Aorta (tissue), 5 donors: Measurements from ENCODE around the gene GADD45B. TPM values are rescaled to one million over a fixed set of nuclear protein-coding genes. Genes with fewer than 3 reads are reported as not detected.
"Not testable (repeated sequence)": the region's sequence is repeated elsewhere in the genome, so short reads cannot be mapped to it uniquely, and the experiment has no call there.

Source experiments
- ATAC-seq: fragments of 200-7000 bp; cut with Tn5 transposase; one replicate; pipeline ENCODE4 v1.9.1; 2022; ENCODE audit warnings: moderate library complexity; ENCODE audit not compliant: low FRiP score
- DNase-seq, 2 donors: peaks; one replicate each; pipeline ENCODE4 v3.0.0-alpha.2; 2020
- H3K27ac ChIP-seq, 2 donors: one replicate each; pipeline ENCODE4 v1.5.1; 2013; ENCODE audit warnings: low read length in 2 of 2, mild to moderate bottlenecking in 2 of 2, moderate library complexity in 2 of 2, control low read depth in 1 of 2, inconsistent platforms in 1 of 2, low read depth in 1 of 2
- H3K27me3 ChIP-seq, 2 donors: one replicate each; pipeline ENCODE4 v1.6.1; 2013; ENCODE audit warnings: control low read depth in 1 of 2, low read length in 1 of 2, mild to moderate bottlenecking in 1 of 2, moderate library complexity in 1 of 2; ENCODE audit not compliant: insufficient read depth in 2 of 2, control insufficient read depth in 1 of 2
- H3K36me3 ChIP-seq, 2 donors: one replicate each; pipeline ENCODE4 v1.6.1; 2013; ENCODE audit warnings: control low read depth in 1 of 2, low read length in 1 of 2, mild to moderate bottlenecking in 1 of 2; ENCODE audit not compliant: insufficient read depth in 2 of 2, control insufficient read depth in 1 of 2
- H3K4me1 ChIP-seq, 2 donors: one replicate each; pipeline ENCODE4 v1.6.1; 2013; ENCODE audit warnings: low read length in 2 of 2, control low read depth in 1 of 2, mild to moderate bottlenecking in 1 of 2, moderate library complexity in 1 of 2; ENCODE audit not compliant: insufficient read depth in 2 of 2, control insufficient read depth in 1 of 2
- H3K4me3 ChIP-seq, 2 donors: one replicate each; pipeline ENCODE4 v1.5.1; 2013; ENCODE audit warnings: low read length in 2 of 2, control low read depth in 1 of 2, mild to moderate bottlenecking in 1 of 2
- H3K9me3 ChIP-seq: one replicate; pipeline ENCODE4 v1.6.1; 2013; ENCODE audit warnings: mild to moderate bottlenecking, low read length; ENCODE audit not compliant: control insufficient read depth
- WGBS, 2 donors: extraction: QIAGEN DNeasy Blood & Tissue Kit; methylation state at CpG; one replicate each; pipeline ENCODE4 v1.1.7; 2013; 5-methylcytosine and 5-hydroxymethylcytosine counted together
- intact Hi-C, 2 donors: fragments of 100-400 bp; cut with DNase I; formaldehyde crosslinking; loops; one replicate each; pipeline versions ENCODE4 v1.14.2 to v1.15.0; 2022
- polyA plus RNA-seq, 2 donors: library from polyadenylated mRNA; stranded (reverse); fragments of 200-250 nt; gene quantifications; one replicate each; pipeline ENCODE4 v1.2.3, GENCODE V29; 2013
- total RNA-seq, 2 donors: library from RNA; stranded (reverse); fragmentation: NEBNext Ultra II Directional; extraction: Animal tissue kit (Norgen Biotek cat#: 25700); gene quantifications; one replicate each; pipeline ENCODE4 v1.2.1, GENCODE V29; 2021
- donor health status: healthy with polysubstance abuse.
- donor health status: Bipolar disorder and iron deficiency.
- donor health status: DM: no; HTN: no; CAD: no.
- donor health status: DM: no; HTN: no; CAD: no.
- donor health status: DM: yes; HTN: yes; CAD: no.

GADD45B gene
- total and polyA plus RNA-seq, 4 donors = 99.5 to 262 (median 156) TPM

GRCh38 chr19:2488405-2488941, 12.5 kb downstream of the GADD45B start:
- H3K27ac ChIP-seq = peak overlapping the region in 1 of 2 donors; percentile 7
- WGBS, 2 donors = 12 to 13% methylated on average over 28 to 32 of the region's 32 CpGs
- DNase-seq (no peak), ATAC-seq (peak; percentile 3)
- H3K36me3 ChIP-seq = no peaks in the 10 kb centered on the region
- no peaks in the 10 kb centered on the region for H3K4me1 ChIP-seq
- no peaks in the 10 kb centered on the region for H3K27me3 ChIP-seq
- H3K4me3 ChIP-seq = peak overlapping the region; percentile 36 to 46
- H3K9me3 ChIP-seq = no peaks in the 10 kb centered on the region
- intact Hi-C loops = no loop called here

- Histone ChIP-seq H3K9me3 (no peaks in the 10 kb centered on the region), H3K4me3 (peak overlapping the region; percentile 36 to 46), H3K4me1 (no peaks in the 10 kb centered on the region), H3K27me3 (no peaks in the 10 kb centered on the region), H3K27ac (peak overlapping the region in 1 of 2 donors; percentile 7), H3K36me3 (no peaks in the 10 kb centered on the region)
- ATAC-seq (peak; percentile 51), DNase-seq (peak; percentile 86 to 89)
- 2 to 4% methylated on average over 56 to 78 of the region's 78 CpGs for WGBS, 2 donors
- intact Hi-C loops = no loop called here
These were observed 13.2 kb downstream of the GADD45B start for GRCh38 chr19:2488942-2489731.

GRCh38 chr19:2490659-2491058, 14.7 kb downstream of the GADD45B start:
- Histone ChIP-seq H3K9me3 (no peaks in the 10 kb centered on the region), H3K4me3 (no peak overlapping the region), H3K27ac (no peak overlapping the region), H3K4me1 (no peaks in the 10 kb centered on the region), H3K36me3 (no peaks in the 10 kb centered on the region), H3K27me3 (no peaks in the 10 kb centered on the region)
- WGBS, 2 donors = 82% methylated on average over 7 of the region's 7 CpGs
- intact Hi-C loops = no loop called here
- ATAC-seq = no peak
- no peak for DNase-seq

GRCh38 chr19:2491130-2491801, 15.3 kb downstream of the GADD45B start:
- Histone ChIP-seq H3K9me3 (no peaks in the 10 kb centered on the region), H3K27ac (no peak overlapping the region), H3K4me3 (no peak overlapping the region), H3K27me3 (no peaks in the 10 kb centered on the region), H3K4me1 (no peaks in the 10 kb centered on the region), H3K36me3 (no peaks in the 10 kb centered on the region)
- WGBS, 2 donors = 49 to 61% methylated on average over 23 of the region's 23 CpGs
- no peak for ATAC-seq
- no peak for DNase-seq
- intact Hi-C loops = no loop called here

GRCh38 chr19:2492870-2493269, 16.9 kb downstream of the GADD45B start:
- 89 to 93% methylated on average over 8 of the region's 8 CpGs for WGBS, 2 donors
- DNase-seq (no peak), ATAC-seq (no peak)
- H3K9me3 ChIP-seq = no peaks in the 10 kb centered on the region
- H3K36me3 ChIP-seq = no peaks in the 10 kb centered on the region
- no peak overlapping the region for H3K4me3 ChIP-seq
- intact Hi-C loops = no loop called here
- H3K27ac ChIP-seq = no peak overlapping the region
- H3K4me1 ChIP-seq = no peaks in the 10 kb centered on the region
- no peaks in the 10 kb centered on the region for H3K27me3 ChIP-seq

- H3K9me3 ChIP-seq, H3K27me3 ChIP-seq, ATAC-seq, H3K27ac ChIP-seq, H3K4me3 ChIP-seq, DNase-seq, H3K36me3 ChIP-seq, H3K4me1 ChIP-seq, intact Hi-C loops: not testable (repeated sequence)
- 87 to 91% methylated on average over 14 of the region's 14 CpGs for WGBS, 2 donors
These were observed 17.5 kb downstream of the GADD45B start for GRCh38 chr19:2493448-2493847.

GRCh38 chr19:2494084-2494446, 18.1 kb downstream of the GADD45B start:
- Histone ChIP-seq H3K36me3 (no peaks in the 10 kb centered on the region), H3K9me3 (no peaks in the 10 kb centered on the region), H3K4me3 (no peak overlapping the region), H3K27ac (no peak overlapping the region), H3K4me1 (no peaks in the 10 kb centered on the region), H3K27me3 (no peaks in the 10 kb centered on the region)
- intact Hi-C loops = no loop called here
- 22 to 25% methylated on average over 21 of the region's 21 CpGs for WGBS, 2 donors
- ATAC-seq (no peak), DNase-seq (no peak)

GRCh38 chr19:2494447-2495129, 18.7 kb downstream of the GADD45B start:
- WGBS, 2 donors = 2% methylated on average over 67 to 72 of the region's 72 CpGs
- ATAC-seq = peak; percentile 88
- H3K27ac ChIP-seq = peak overlapping the region in 1 of 2 donors; percentile 51
- no peaks in the 10 kb centered on the region for H3K36me3 ChIP-seq
- peak; percentile 92 to 96 for DNase-seq
- intact Hi-C loops = loop anchor here in 1 of 2 donors (5.0 kb wide), 2 partner anchors 48 to 83 kb away; no protein-coding TSS in a partner anchor
- H3K4me3 ChIP-seq = peak overlapping the region; percentile 7 to 37
- H3K27me3 ChIP-seq = no peaks in the 10 kb centered on the region
- H3K4me1 ChIP-seq = no peaks in the 10 kb centered on the region
- no peaks in the 10 kb centered on the region for H3K9me3 ChIP-seq
